ENCODE measurements around the gene DHODH. TPM values are rescaled to one million over a fixed set of nuclear protein-coding genes. Genes with fewer than 3 reads are reported as not detected.

Gene DHODH
- total RNA-seq, 1 experiment from 2014 or later: 23.0 TPM

GRCh38 chr16:72061564-72061963 is 53.0 kb downstream of the DHODH start:
- peaks cover 2% of the 10 kb centered on the region for H3K27me3 Mint-ChIP-seq (ENCODE audit: insufficient read depth, unreplicated experiment)
- Histone ChIP-seq H3K4me3 (ENCODE audit: low read depth, low read length) (no peak overlapping the region), H3K9me3 (no peaks in the 10 kb centered on the region), H3K27me3 (replicated peaks; ENCODE audit: control insufficient read depth, insufficient read depth, low read length) (no peaks in the 10 kb centered on the region), H3K4me1 (no peaks in the 10 kb centered on the region; the same call in 1 of the 2 replicates), H3K36me3 (ENCODE audit: control insufficient read depth, insufficient read depth, low read length) (no peaks in the 10 kb centered on the region)
- intact Hi-C loops (cut with micrococcal nuclease; ENCODE audit: unreplicated experiment): no loop called here
- no peak overlapping the region for H3K27ac Mint-ChIP-seq (ENCODE audit: unreplicated experiment)
- peaks cover 9% of the 10 kb centered on the region for H3K4me1 Mint-ChIP-seq (ENCODE audit: low read depth, unreplicated experiment)
- TF ChIP-seq CTCF (IDR thresholded peaks at IDR 0.05; ENCODE audit: insufficient read depth in 1 of 2, low read depth in 1 of 2, low read length in 1 of 2, severe bottlenecking in 1 of 2, unreplicated experiment in 1 of 2): no peak
- no peaks in the 10 kb centered on the region for H3K36me3 Mint-ChIP-seq (ENCODE audit: insufficient read depth, unreplicated experiment)
- ChIA-PET CTCF (no interaction called here), POLR2A (no interaction called here)
- DNase-seq: no peak
- BruUV-seq (replicated peaks): no TSS peak
- no peaks in the 10 kb centered on the region for H3K9me3 Mint-ChIP-seq (ENCODE audit: unreplicated experiment)
- H3K4me3 Mint-ChIP-seq (ENCODE audit: unreplicated experiment): no peak overlapping the region

- ChIA-PET POLR2A (no interaction called here), CTCF (no interaction called here)
- no peaks in the 10 kb centered on the region for H3K27me3 ChIP-seq (replicated peaks; ENCODE audit: control insufficient read depth, insufficient read depth, low read length)
- Mint-ChIP-seq H3K27me3 (ENCODE audit: insufficient read depth, unreplicated experiment) (no peaks in the 10 kb centered on the region), H3K27ac (ENCODE audit: unreplicated experiment) (no peak overlapping the region), H3K4me3 (ENCODE audit: unreplicated experiment) (no peak overlapping the region), H3K36me3 (ENCODE audit: insufficient read depth, unreplicated experiment) (no peaks in the 10 kb centered on the region), H3K4me1 (ENCODE audit: low read depth, unreplicated experiment) (peaks cover 9% of the 10 kb centered on the region), H3K9me3 (ENCODE audit: unreplicated experiment) (no peaks in the 10 kb centered on the region)
- TF ChIP-seq CTCF (IDR thresholded peaks at IDR 0.05; ENCODE audit: insufficient read depth in 1 of 2, low read depth in 1 of 2, low read length in 1 of 2, severe bottlenecking in 1 of 2, unreplicated experiment in 1 of 2): no peak
- H3K36me3 ChIP-seq (ENCODE audit: control insufficient read depth, insufficient read depth, low read length): no peaks in the 10 kb centered on the region
- H3K4me1 ChIP-seq: no peaks in the 10 kb centered on the region; the same call in 1 of the 2 replicates
- no peak overlapping the region for H3K4me3 ChIP-seq (ENCODE audit: low read depth, low read length)
- intact Hi-C loops (cut with micrococcal nuclease; ENCODE audit: unreplicated experiment): no loop called here
- H3K9me3 ChIP-seq: no peaks in the 10 kb centered on the region
- BruUV-seq (replicated peaks): no TSS peak
- DNase-seq: no peak
Measured at GRCh38 chr16:72064361-72064894, 55.9 kb downstream of the DHODH start.

- peak; percentile 73 to 74 for TF ChIP-seq CTCF (IDR thresholded peaks at IDR 0.05; ENCODE audit: insufficient read depth in 1 of 2, low read depth in 1 of 2, low read length in 1 of 2, severe bottlenecking in 1 of 2, unreplicated experiment in 1 of 2)
- no TSS peak for BruUV-seq (replicated peaks)
- H3K9me3 Mint-ChIP-seq (ENCODE audit: unreplicated experiment): no peaks in the 10 kb centered on the region
- H3K4me1 Mint-ChIP-seq (ENCODE audit: low read depth, unreplicated experiment): peaks cover 9% of the 10 kb centered on the region
- POLR2A ChIA-PET: no interaction called here
- DNase-seq: peak in 1 of 2 experiments; percentile 39
- H3K27ac Mint-ChIP-seq (ENCODE audit: unreplicated experiment): no peak overlapping the region
- Histone ChIP-seq H3K4me1 (no peaks in the 10 kb centered on the region; the same call in 1 of the 2 replicates), H3K27me3 (replicated peaks; ENCODE audit: control insufficient read depth, insufficient read depth, low read length) (no peaks in the 10 kb centered on the region), H3K9me3 (no peaks in the 10 kb centered on the region), H3K36me3 (ENCODE audit: control insufficient read depth, insufficient read depth, low read length) (no peaks in the 10 kb centered on the region), H3K4me3 (ENCODE audit: low read depth, low read length) (no peak overlapping the region)
- H3K27me3 Mint-ChIP-seq (ENCODE audit: insufficient read depth, unreplicated experiment): no peaks in the 10 kb centered on the region
- intact Hi-C loops (cut with micrococcal nuclease; ENCODE audit: unreplicated experiment): loop anchor here (1.0 to 2.0 kb wide), 3 partner anchors 27 to 58 kb away; partner anchors contain the start of genes DHX38 and TXNL4B
- no peak overlapping the region for H3K4me3 Mint-ChIP-seq (ENCODE audit: unreplicated experiment)
- H3K36me3 Mint-ChIP-seq (ENCODE audit: insufficient read depth, unreplicated experiment): no peaks in the 10 kb centered on the region
- CTCF ChIA-PET: interaction anchor here (0.8 to 1.8 kb wide), 7 partner anchors 20 to 52 kb away, joined by 3 to 13 read pairs (median 4); partner anchors contain the start of genes DHX38 and TXNL4B
Measured at GRCh38 chr16:72066747-72067146, 58.2 kb downstream of the DHODH start.

Data from Caco-2 (cell line).